Parathyroid adenoma (tissue), 2 donors: Measurements from ENCODE around the gene ZCCHC7.

Experiments used
- H2AFZ ChIP-seq: fragments of 300-600 bp; sonication (generic); one replicate; pipeline ENCODE4 v1.7.0; 2017; ENCODE audit warnings: antibody characterized with exemption, mild to moderate bottlenecking
- H3K27ac ChIP-seq: fragments of 300-600 bp; sonication (generic); one replicate; pipeline ENCODE4 v1.7.0; 2017
- H3K27me3 ChIP-seq: fragments of 300-600 bp; sonication (generic); one replicate; pipeline ENCODE4 v1.7.0; 2017; ENCODE audit warnings: low read length; ENCODE audit not compliant: control insufficient read depth, insufficient read depth
- H3K36me3 ChIP-seq: fragments of 300-600 bp; sonication (generic); one replicate; pipeline ENCODE4 v1.7.0; 2017; ENCODE audit warnings: low read length; ENCODE audit not compliant: control insufficient read depth, insufficient read depth
- H3K4me1 ChIP-seq: fragments of 300-600 bp; sonication (generic); one replicate; pipeline ENCODE4 v1.7.0; 2017; ENCODE audit warnings: control low read depth
- H3K4me2 ChIP-seq: fragments of 300-600 bp; sonication (generic); one replicate; pipeline ENCODE4 v1.7.0; 2017; ENCODE audit warnings: low read length
- H3K4me3 ChIP-seq: fragments of 300-600 bp; sonication (generic); one replicate; pipeline ENCODE4 v1.7.0; 2017; ENCODE audit warnings: low read depth, low read length
- H3K79me2 ChIP-seq: fragments of 300-600 bp; sonication (generic); one replicate; pipeline ENCODE4 v1.7.0; 2017; ENCODE audit warnings: control low read depth
- H3K9ac ChIP-seq: fragments of 300-600 bp; sonication (generic); one replicate; pipeline ENCODE4 v1.7.0; 2017; ENCODE audit warnings: mild to moderate bottlenecking
- H3K9me3 ChIP-seq: fragments of 300-600 bp; sonication (generic); one replicate; pipeline ENCODE4 v1.7.0; 2017; ENCODE audit warnings: low read length; ENCODE audit not compliant: control insufficient read depth
- CTCF ChIP-seq: fragments of 300-600 bp; sonication (generic); IDR thresholded peaks from one replicate; pipeline ENCODE4 v1.7.0; 2017; ENCODE audit warnings: antibody characterized with exemption, mild to moderate bottlenecking
- donor health status: primary hyperparathyroidism.

Gene ZCCHC7

DNA sequence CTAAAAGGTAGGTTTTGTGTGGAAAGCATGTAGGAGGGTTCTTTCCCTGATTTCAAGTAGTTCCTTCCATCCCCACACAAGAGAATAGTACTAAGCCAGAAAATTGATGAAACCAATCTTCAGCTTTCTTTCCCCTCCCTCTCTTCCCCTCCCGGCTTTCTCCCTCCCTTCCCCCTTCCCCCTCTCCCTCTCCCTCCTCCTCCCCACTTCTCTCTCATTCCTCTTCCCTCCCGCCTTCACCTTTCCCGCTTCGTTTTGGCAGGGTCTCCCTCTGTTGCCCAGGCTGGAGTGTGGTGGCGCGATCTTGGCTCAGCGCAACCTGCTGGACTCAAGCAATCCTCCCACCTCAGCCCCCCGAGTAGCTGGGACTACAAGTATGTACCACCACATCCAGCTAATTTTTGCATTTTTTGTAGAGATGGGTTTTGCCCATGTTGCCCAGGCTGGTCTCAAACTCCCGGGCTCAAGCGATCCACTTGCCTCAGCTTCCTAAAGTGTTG, 85.8 kb downstream of the ZCCHC7 start:
- no peak overlapping the region for H3K27ac ChIP-seq
- no peaks in the 10 kb centered on the region for H3K79me2 ChIP-seq
- no peak overlapping the region for H3K4me3 ChIP-seq
- no peak overlapping the region for H3K9ac ChIP-seq
- no peaks in the 10 kb centered on the region for H3K4me1 ChIP-seq
- H3K27me3 ChIP-seq, result no peaks in the 10 kb centered on the region
- no peaks in the 10 kb centered on the region for H3K36me3 ChIP-seq
- no peak for TF ChIP-seq CTCF
- H2AFZ ChIP-seq, result no peak overlapping the region
- H3K4me2 ChIP-seq, result no peak overlapping the region
- H3K9me3 ChIP-seq, result no peaks in the 10 kb centered on the region

GRCh38 chr9:37209431-37210386, 89.3 kb downstream of the ZCCHC7 start:
- Histone ChIP-seq H3K4me1 (no peaks in the 10 kb centered on the region), H3K36me3 (no peaks in the 10 kb centered on the region), H3K79me2 (no peaks in the 10 kb centered on the region), H3K27ac (no peak overlapping the region), H2AFZ (no peak overlapping the region), H3K9me3 (no peaks in the 10 kb centered on the region), H3K9ac (no peak overlapping the region), H3K4me2 (no peak overlapping the region), H3K4me3 (no peak overlapping the region), H3K27me3 (no peaks in the 10 kb centered on the region)
- TF ChIP-seq CTCF, result no peak

GRCh38 chr9:37210737-37211523, 90.6 kb downstream of the ZCCHC7 start:
- no peak overlapping the region for H3K27ac ChIP-seq
- no peaks in the 10 kb centered on the region for H3K79me2 ChIP-seq
- no peak overlapping the region for H3K4me2 ChIP-seq
- H3K9ac ChIP-seq, result no peak overlapping the region
- no peaks in the 10 kb centered on the region for H3K36me3 ChIP-seq
- no peaks in the 10 kb centered on the region for H3K27me3 ChIP-seq
- no peaks in the 10 kb centered on the region for H3K4me1 ChIP-seq
- H3K4me3 ChIP-seq, result no peak overlapping the region
- no peaks in the 10 kb centered on the region for H3K9me3 ChIP-seq
- TF ChIP-seq CTCF, result no peak
- H2AFZ ChIP-seq, result no peak overlapping the region

- Histone ChIP-seq H3K9ac (no peak overlapping the region), H3K36me3 (no peaks in the 10 kb centered on the region), H3K27ac (no peak overlapping the region), H3K4me3 (no peak overlapping the region), H3K4me1 (no peaks in the 10 kb centered on the region), H2AFZ (no peak overlapping the region), H3K27me3 (no peaks in the 10 kb centered on the region), H3K9me3 (no peaks in the 10 kb centered on the region), H3K79me2 (no peaks in the 10 kb centered on the region), H3K4me2 (no peak overlapping the region)
- TF ChIP-seq CTCF, result no peak
Measured at GRCh38 chr9:37212435-37212834, 92.1 kb downstream of the ZCCHC7 start.
